K562 (cell line): ENCODE measurements around the gene SH2D4B.

ENCODE experiments used
- HNRNPH1 ChIP-seq: fragments of 200-400 bp; formaldehyde crosslinking; optimal IDR thresholded peaks from 2 replicates; pipeline ENCODE3; 2017; ENCODE audit warnings: low read depth, mild to moderate bottlenecking, low read length, moderate library complexity
- NFIC ChIP-seq: fragments of 450-650 bp; IDR thresholded peaks from 2 replicates; pipeline ENCODE4 v1.6.1; 2017; ENCODE audit warnings: mild to moderate bottlenecking, inconsistent platforms
- SIN3A ChIP-seq, 2 experiments: fragments of 150-350 bp in 1 of 2; IDR thresholded peaks; 2 replicates each; pipeline ENCODE4 v1.6.1; 2011 to 2016; ENCODE audit warnings: borderline replicate concordance in 2 of 2, low read depth in 2 of 2, low read length in 2 of 2, mild to moderate bottlenecking in 2 of 2, moderate library complexity in 2 of 2; ENCODE audit not compliant: control insufficient read depth in 1 of 2

DNA sequence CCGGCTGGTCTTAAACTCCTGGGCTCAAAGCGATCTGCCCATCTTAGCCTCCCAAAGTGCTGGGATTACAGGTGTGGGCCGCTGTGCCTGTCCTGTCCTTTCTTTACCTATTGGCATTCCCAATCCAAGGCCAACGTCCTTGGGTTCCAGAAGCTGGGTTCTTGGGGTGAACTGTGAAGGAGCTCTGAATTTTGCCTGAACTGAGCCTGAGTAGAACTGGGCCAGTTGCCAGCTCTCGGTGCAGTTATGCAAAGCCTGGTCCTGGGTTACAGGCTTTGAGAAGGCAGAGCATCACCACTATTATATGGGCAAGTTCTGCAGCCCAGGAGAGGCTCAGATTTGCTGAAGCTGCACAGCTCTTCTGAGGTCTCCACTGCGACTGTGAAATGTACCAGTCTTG, 24.6 kb upstream of the SH2D4B start:
- TF ChIP-seq HNRNPH1 (no peak), SIN3A (IDR thresholded peaks at IDR 0.05; ENCODE audit: borderline replicate concordance in 2 of 2, control insufficient read depth in 1 of 2, low read depth in 2 of 2, low read length in 2 of 2) (no peak), NFIC (no peak)
